ENCODE measurements around the gene CD38. TPM values are rescaled to one million over a fixed set of nuclear protein-coding genes. Genes with fewer than 3 reads are reported as not detected.
"Not testable (repeated sequence)": the region's sequence is repeated elsewhere in the genome, so short reads cannot be mapped to it uniquely, and the experiment has no call there.

Gene CD38
- total RNA-seq, 6 donors from 2014 or later, result 8.5 to 72.3 (median 28.3) TPM

DNA sequence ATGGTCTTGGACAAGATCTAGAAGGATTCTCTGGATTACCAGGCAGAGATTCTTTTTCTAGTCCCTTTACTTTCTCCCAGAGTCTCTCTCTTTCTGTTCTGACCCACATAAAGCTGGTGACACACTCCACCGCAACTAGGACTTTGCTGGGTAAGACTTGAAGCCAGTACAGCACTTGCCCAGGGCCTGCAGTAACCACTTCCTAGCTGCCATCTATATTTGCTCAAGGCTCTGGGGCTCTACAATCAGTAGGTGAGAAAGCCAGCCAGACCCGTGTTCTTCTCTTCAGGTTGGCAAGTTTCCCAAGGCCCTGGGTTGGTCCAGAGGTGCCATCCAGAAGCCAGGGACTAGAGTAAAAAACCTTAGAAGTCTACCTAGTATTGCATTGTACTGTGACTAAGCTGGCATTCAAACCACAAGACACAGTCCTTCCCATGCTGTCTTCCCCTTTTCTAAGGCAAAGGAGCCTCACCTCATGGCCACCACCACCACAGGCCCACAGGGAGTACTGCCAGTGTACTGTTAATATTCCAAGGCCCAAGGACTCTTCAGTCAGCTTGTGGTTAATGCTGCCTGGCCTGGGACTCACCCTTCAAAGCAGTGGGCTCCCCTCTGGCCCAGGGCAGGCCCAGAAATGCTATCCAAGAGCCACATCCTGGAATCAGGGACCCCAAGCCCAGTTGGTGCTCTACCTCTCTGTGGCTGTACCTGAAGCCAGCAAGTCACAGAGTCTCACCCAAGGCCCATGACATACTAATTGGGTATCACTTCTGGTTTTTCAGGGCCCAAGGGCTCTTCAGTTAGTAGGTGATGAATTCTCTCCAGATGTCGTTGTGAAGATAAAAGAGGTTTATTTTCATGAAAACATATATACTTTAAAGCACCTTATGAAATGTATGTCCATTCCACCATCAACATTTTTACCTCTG is 54.7 kb downstream of the CD38 start:
- no peak for DNase-seq
- no peaks in the 10 kb centered on the region for H3K4me1 ChIP-seq
- no peaks in the 10 kb centered on the region for H3K27me3 ChIP-seq
- H3K36me3 ChIP-seq, result no peaks in the 10 kb centered on the region
- H3K27ac ChIP-seq, result no peak overlapping the region
- no peaks in the 10 kb centered on the region for H3K9me3 ChIP-seq
- TF ChIP-seq, protein P1, sequence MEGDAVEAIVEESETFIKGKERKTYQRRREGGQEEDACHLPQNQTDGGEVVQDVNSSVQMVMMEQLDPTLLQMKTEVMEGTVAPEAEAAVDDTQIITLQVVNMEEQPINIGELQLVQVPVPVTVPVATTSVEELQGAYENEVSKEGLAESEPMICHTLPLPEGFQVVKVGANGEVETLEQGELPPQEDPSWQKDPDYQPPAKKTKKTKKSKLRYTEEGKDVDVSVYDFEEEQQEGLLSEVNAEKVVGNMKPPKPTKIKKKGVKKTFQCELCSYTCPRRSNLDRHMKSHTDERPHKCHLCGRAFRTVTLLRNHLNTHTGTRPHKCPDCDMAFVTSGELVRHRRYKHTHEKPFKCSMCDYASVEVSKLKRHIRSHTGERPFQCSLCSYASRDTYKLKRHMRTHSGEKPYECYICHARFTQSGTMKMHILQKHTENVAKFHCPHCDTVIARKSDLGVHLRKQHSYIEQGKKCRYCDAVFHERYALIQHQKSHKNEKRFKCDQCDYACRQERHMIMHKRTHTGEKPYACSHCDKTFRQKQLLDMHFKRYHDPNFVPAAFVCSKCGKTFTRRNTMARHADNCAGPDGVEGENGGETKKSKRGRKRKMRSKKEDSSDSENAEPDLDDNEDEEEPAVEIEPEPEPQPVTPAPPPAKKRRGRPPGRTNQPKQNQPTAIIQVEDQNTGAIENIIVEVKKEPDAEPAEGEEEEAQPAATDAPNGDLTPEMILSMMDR (IDR thresholded peaks at IDR 0.05), result no peak
- TF ChIP-seq POLR2A (IDR thresholded peaks at IDR 0.05) (no peak), POLR2AphosphoS5 (IDR thresholded peaks at IDR 0.05) (no peak), EP300 (IDR thresholded peaks at IDR 0.05) (no peak)
- no peak for ATAC-seq (ENCODE audit: low FRiP score in 2 of 2)
- 85 to 89% methylated on average over 3 of the region's 3 CpGs for WGBS, 2 donors
- H3K4me3 ChIP-seq, result no peak overlapping the region

DNA sequence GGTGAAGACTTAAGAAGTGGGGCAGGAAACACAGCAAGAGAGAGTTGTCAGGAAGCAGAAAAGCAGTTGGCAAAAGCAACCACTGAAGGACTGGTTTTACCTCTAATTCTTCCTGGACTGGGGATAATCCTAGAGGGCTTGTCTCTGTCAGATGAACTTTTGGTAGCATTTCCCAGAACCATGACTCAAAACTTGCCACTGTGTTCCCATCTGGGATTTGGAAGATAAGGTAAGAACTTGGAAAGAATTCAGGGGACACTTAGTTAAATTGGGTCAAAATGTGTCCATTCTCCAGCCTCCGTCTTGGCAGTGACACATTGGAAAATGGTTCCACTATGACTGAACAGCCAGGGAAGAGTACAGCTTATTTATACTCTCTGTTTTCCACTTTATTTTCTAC is 55.7 kb downstream of the CD38 start:
- Histone ChIP-seq H3K36me3 (no peaks in the 10 kb centered on the region), H3K4me1 (no peaks in the 10 kb centered on the region), H3K4me3 (no peak overlapping the region), H3K27ac (no peak overlapping the region), H3K27me3 (no peaks in the 10 kb centered on the region), H3K9me3 (no peaks in the 10 kb centered on the region)
- TF ChIP-seq, protein P1 (IDR thresholded peaks at IDR 0.05), result no peak
- no peak for TF ChIP-seq POLR2AphosphoS5 (IDR thresholded peaks at IDR 0.05)
- no peak for TF ChIP-seq POLR2A (IDR thresholded peaks at IDR 0.05)
- TF ChIP-seq EP300 (IDR thresholded peaks at IDR 0.05), result no peak
- no peak for DNase-seq
- WGBS, 2 donors, result 100% methylated on average over 1 of the region's 1 CpG
- peak in 1 of 2 donors; percentile 39 for ATAC-seq (ENCODE audit: low FRiP score in 2 of 2)

DNA sequence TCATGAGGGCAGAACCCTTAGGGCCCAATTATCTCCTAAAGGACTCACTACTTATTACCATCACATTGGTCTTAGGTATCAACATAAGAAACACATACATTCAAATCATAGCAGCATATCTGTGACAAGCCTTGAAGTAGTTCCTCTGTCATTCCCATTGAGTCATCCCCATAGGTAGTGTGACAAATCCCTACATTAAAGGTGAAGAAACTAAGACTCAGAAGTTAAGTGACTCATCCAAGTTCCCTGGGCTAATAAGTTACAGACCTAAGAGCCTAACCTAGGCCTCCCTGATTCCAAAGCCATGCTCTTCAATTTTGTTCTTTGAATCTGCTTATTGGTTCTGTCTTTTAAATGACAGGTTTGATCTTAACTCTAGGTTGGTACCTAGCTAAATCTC is 58.2 kb downstream of the CD38 start:
- TF ChIP-seq, protein P1 (IDR thresholded peaks at IDR 0.05), result no peak
- TF ChIP-seq POLR2A (IDR thresholded peaks at IDR 0.05) (no peak), POLR2AphosphoS5 (IDR thresholded peaks at IDR 0.05) (no peak), EP300 (IDR thresholded peaks at IDR 0.05) (no peak)
- no peak for ATAC-seq (ENCODE audit: low FRiP score in 2 of 2)
- H3K4me1 ChIP-seq, result no peaks in the 10 kb centered on the region

DNA sequence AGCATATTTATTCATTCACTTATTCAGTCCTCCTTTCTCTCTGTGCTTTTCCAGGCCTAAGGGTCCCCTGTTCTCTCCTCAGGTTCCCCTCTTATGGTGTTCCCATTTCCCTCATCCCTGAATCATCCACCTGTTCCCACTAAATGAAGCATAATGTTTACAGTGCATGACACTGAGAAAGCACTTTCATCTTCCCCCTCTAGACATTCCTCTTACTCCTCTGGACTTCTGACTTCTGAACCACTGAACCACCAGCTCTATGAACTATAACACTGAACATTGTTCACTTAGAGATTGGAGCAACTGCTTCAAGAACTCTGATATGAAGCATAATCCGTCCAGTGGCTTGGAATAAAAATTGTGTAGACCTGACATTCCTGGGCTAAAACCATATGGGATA is 59.5 kb downstream of the CD38 start:
- TF ChIP-seq POLR2AphosphoS5 (IDR thresholded peaks at IDR 0.05) (no peak), EP300 (IDR thresholded peaks at IDR 0.05) (no peak), POLR2A (IDR thresholded peaks at IDR 0.05) (no peak)
- TF ChIP-seq, protein P1 (IDR thresholded peaks at IDR 0.05), result no peak
- DNase-seq (no peak), ATAC-seq (ENCODE audit: low FRiP score in 2 of 2) (no peak)
- H3K4me1 ChIP-seq, result no peaks in the 10 kb centered on the region
- 81 to 84% methylated on average over 1 of the region's 1 CpG for WGBS, 2 donors
- H3K9me3 ChIP-seq, result no peaks in the 10 kb centered on the region
- H3K27me3 ChIP-seq, result no peaks in the 10 kb centered on the region
- no peak overlapping the region for H3K27ac ChIP-seq
- H3K36me3 ChIP-seq, result no peaks in the 10 kb centered on the region
- H3K4me3 ChIP-seq, result no peak overlapping the region

More for the DNA sequence above, 58.2 kb downstream of the CD38 start:
- Histone ChIP-seq H3K36me3 (no peaks in the 10 kb centered on the region), H3K4me3 (no peak overlapping the region), H3K27ac (no peak overlapping the region), H3K27me3 (no peaks in the 10 kb centered on the region), H3K9me3 (no peaks in the 10 kb centered on the region)
- no peak for DNase-seq

DNA sequence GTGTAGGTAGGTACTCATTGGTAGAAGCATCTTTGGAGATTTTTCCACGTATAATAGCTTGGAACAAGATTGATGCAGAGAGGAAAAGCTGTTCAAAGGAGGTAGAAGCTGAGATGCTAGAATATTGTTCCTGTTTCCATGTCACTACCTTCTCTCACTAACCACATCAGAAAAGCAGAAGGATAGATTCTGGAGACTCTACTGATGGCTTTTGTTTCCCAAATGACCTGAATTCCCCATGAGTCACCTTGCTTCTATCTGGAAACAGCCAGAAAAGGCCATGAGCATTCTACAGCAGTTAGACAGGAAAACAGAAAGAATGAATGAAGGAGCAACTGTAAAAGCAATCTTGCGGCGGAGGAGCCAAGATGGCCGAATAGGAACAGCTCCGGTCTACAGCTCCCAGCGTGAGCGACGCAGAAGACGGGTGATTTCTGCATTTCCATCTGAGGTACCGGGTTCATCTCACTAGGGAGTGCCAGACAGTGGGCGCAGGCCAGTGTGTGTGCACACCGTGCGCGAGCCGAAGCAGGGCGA is 63.1 kb downstream of the CD38 start:
- not testable (repeated sequence) for H3K27ac ChIP-seq; H3K36me3 ChIP-seq; ATAC-seq (ENCODE audit: low FRiP score in 2 of 2); H3K4me3 ChIP-seq; H3K4me1 ChIP-seq; H3K9me3 ChIP-seq; DNase-seq; H3K27me3 ChIP-seq
- 93 to 94% methylated on average over 8 to 9 of the region's 16 CpGs for WGBS, 2 donors
